Measurements from ENCODE around the gene STAT2.

STAT2 gene

GRCh38 chr12:56293795-56294194, 66.1 kb downstream of the STAT2 start:
- no peak for DNase-seq (ENCODE audit: low read depth)

All from stimulated activated CD8-positive, alpha-beta memory T cell treated with anti-CD3 and anti-CD28 coated beads, Interleukin-12 subunit alpha, Interleukin-12 subunit beta, amount 100 ng/mL, for 1 hour (primary cell).